Measurements from ENCODE around the gene COL25A1. TPM values are rescaled to one million over a fixed set of nuclear protein-coding genes. Genes with fewer than 3 reads are reported as not detected.

Gene COL25A1
- polyA plus RNA-seq, 1 experiment = not detected

GRCh38 chr4:108943976-108944591 lies 358.4 kb downstream of the COL25A1 start:
- DNase-seq (ENCODE audit: low read depth) = no peak
- TF ChIP-seq, protein P1, sequence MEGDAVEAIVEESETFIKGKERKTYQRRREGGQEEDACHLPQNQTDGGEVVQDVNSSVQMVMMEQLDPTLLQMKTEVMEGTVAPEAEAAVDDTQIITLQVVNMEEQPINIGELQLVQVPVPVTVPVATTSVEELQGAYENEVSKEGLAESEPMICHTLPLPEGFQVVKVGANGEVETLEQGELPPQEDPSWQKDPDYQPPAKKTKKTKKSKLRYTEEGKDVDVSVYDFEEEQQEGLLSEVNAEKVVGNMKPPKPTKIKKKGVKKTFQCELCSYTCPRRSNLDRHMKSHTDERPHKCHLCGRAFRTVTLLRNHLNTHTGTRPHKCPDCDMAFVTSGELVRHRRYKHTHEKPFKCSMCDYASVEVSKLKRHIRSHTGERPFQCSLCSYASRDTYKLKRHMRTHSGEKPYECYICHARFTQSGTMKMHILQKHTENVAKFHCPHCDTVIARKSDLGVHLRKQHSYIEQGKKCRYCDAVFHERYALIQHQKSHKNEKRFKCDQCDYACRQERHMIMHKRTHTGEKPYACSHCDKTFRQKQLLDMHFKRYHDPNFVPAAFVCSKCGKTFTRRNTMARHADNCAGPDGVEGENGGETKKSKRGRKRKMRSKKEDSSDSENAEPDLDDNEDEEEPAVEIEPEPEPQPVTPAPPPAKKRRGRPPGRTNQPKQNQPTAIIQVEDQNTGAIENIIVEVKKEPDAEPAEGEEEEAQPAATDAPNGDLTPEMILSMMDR (IDR thresholded peaks at IDR 0.05; ENCODE audit: insufficient read depth, low read depth, low read length) = no peak
- Histone ChIP-seq H3K36me3 (ENCODE audit: control insufficient read depth, insufficient read depth, low read length) (no peaks in the 10 kb centered on the region), H3K4me3 (ENCODE audit: low read depth, low read length) (no peak overlapping the region), H3K27me3 (ENCODE audit: control insufficient read depth, insufficient read depth, low read length) (no peaks in the 10 kb centered on the region)
- POLR2A ChIA-PET = no interaction called here
- CTCF ChIA-PET = interaction anchor here (0.7 kb wide), 1 partner anchor 397 kb away, joined by 4 read pairs; no protein-coding TSS in a partner anchor

DNA sequence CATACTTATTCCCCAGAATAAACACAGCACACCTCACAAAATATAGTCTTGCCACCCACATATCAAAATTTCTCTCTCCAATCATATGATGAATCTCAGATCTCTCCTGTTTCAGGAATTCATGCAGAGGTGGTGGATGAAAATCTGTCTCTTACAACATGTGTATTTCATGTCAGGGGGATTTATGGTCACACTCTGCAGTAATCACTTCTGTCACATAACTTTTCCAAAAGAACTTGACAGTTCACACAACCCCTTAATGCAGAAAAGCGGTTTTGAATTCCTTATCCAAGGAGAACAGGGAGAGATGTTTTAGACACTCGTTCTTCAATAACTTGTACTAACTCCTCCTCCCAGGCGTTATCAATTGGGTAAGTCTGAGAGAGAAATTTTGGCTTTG lies 359.1 kb downstream of the COL25A1 start:
- ChIA-PET CTCF (no interaction called here), POLR2A (no interaction called here)
- Histone ChIP-seq H3K36me3 (ENCODE audit: control insufficient read depth, insufficient read depth, low read length) (no peaks in the 10 kb centered on the region), H3K4me3 (ENCODE audit: low read depth, low read length) (no peak overlapping the region), H3K27me3 (ENCODE audit: control insufficient read depth, insufficient read depth, low read length) (no peaks in the 10 kb centered on the region)
- TF ChIP-seq, protein P1 (IDR thresholded peaks at IDR 0.05; ENCODE audit: insufficient read depth, low read depth, low read length) = no peak
- DNase-seq (ENCODE audit: low read depth) = no peak

- ChIA-PET CTCF (no interaction called here), POLR2A (no interaction called here)
- TF ChIP-seq, protein P1 (IDR thresholded peaks at IDR 0.05; ENCODE audit: insufficient read depth, low read depth, low read length) = no peak
- Histone ChIP-seq H3K27me3 (ENCODE audit: control insufficient read depth, insufficient read depth, low read length) (no peaks in the 10 kb centered on the region), H3K36me3 (ENCODE audit: control insufficient read depth, insufficient read depth, low read length) (no peaks in the 10 kb centered on the region), H3K4me3 (ENCODE audit: low read depth, low read length) (no peak overlapping the region)
- DNase-seq (ENCODE audit: low read depth) = no peak
Measured at GRCh38 chr4:108941904-108942430, 360.5 kb downstream of the COL25A1 start.

GRCh38 chr4:108940634-108941033 lies 361.8 kb downstream of the COL25A1 start:
- Histone ChIP-seq H3K27me3 (ENCODE audit: control insufficient read depth, insufficient read depth, low read length) (no peaks in the 10 kb centered on the region), H3K4me3 (ENCODE audit: low read depth, low read length) (no peak overlapping the region), H3K36me3 (ENCODE audit: control insufficient read depth, insufficient read depth, low read length) (no peaks in the 10 kb centered on the region)
- POLR2A ChIA-PET = no interaction called here
- DNase-seq (ENCODE audit: low read depth) = no peak
- CTCF ChIA-PET = interaction anchor here (0.9 kb wide), 1 partner anchor 9 kb away, joined by 3 read pairs; no protein-coding TSS in a partner anchor
- TF ChIP-seq, protein P1 (IDR thresholded peaks at IDR 0.05; ENCODE audit: insufficient read depth, low read depth, low read length) = no peak

GRCh38 chr4:108940149-108940548 lies 362.3 kb downstream of the COL25A1 start:
- ChIA-PET CTCF (no interaction called here), POLR2A (no interaction called here)
- H3K4me3 ChIP-seq (ENCODE audit: low read depth, low read length) = no peak overlapping the region
- H3K27me3 ChIP-seq (ENCODE audit: control insufficient read depth, insufficient read depth, low read length) = no peaks in the 10 kb centered on the region
- DNase-seq (ENCODE audit: low read depth) = no peak
- H3K36me3 ChIP-seq (ENCODE audit: control insufficient read depth, insufficient read depth, low read length) = no peaks in the 10 kb centered on the region
- TF ChIP-seq, protein P1 (IDR thresholded peaks at IDR 0.05; ENCODE audit: insufficient read depth, low read depth, low read length) = no peak

All from BJ (cell line).